ENCODE data around the gene VSNL1.

Gene VSNL1

DNA sequence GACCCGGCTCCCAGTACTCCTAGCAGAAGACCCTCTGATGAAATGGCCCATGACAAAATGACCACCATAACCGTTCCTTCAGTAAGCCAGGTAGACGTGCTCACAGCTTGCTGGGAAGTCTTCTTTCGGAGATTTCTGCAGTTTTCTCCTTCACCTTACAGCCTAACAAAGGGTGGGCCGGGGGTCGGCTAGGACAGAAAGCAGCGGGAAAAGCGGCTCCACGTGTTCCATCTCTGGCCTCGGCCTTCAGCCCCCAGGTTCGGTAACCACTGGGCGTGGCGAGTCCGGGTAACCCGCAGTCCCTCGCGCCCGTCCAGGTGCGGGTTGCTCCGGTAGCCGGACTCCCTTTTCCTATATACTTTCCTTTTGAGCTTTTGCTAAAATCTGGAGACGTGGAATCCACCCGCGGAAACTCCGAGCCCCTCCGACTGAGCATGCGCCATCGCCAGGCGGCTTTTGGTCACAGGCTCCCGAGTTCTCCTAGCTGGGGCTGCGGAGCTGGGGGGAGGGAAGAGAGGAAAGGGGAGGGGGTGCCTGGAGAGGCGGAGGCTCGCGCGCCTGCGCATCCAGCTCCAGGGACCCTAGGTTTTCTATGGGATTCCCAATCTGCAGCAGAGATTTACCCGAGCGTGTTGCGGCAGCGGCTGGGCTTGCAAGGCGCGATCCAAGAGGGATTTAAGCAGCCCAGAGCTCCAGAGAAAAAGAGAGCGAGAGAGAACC, at the start of gene VSNL1:
Gene VSNL1, plus strand, starts transcription at position 604 of the 720 bp plus-strand sequence. CDS start 51,379 bp downstream, outside the sequence.
- DNase-seq: no peak

DNA sequence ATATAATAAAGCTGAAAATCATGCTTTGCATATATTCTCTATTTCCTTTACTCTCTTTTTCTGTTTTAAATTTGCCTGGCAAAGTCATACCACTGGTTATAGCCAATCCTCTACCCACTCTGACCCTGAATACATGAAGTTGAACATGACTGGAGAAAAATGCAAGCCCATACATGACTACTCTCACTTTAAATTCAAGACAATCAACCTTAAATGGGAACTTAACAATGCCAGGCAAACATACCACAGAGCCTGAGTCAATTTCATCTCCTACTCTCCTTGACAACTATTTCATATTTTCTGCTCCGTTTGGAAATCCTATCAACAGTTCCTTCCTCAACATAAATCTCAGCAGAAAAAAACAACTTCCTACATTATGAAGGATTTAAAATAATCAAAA, 44.9 kb upstream of the VSNL1 start:
- no peak for DNase-seq

DNA sequence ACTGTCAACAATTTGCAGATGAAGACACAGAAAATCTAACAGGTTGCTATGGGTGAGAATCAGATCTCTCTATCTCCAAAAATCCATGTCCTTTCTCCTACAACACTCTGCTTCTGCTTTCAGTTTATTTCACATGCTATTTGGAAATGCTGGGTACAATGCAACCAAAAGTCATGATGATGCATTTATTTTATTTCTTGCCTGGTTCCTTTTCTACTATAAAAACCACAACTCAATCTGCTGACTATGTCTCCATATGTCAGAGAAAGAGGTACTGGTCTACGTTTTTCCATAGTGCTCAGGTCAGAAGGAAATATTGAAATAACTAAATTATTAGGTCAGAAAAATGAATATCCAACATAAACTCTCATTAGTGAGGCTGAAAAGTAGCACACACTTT, 42.8 kb upstream of the VSNL1 start:
- no peak for DNase-seq

DNA sequence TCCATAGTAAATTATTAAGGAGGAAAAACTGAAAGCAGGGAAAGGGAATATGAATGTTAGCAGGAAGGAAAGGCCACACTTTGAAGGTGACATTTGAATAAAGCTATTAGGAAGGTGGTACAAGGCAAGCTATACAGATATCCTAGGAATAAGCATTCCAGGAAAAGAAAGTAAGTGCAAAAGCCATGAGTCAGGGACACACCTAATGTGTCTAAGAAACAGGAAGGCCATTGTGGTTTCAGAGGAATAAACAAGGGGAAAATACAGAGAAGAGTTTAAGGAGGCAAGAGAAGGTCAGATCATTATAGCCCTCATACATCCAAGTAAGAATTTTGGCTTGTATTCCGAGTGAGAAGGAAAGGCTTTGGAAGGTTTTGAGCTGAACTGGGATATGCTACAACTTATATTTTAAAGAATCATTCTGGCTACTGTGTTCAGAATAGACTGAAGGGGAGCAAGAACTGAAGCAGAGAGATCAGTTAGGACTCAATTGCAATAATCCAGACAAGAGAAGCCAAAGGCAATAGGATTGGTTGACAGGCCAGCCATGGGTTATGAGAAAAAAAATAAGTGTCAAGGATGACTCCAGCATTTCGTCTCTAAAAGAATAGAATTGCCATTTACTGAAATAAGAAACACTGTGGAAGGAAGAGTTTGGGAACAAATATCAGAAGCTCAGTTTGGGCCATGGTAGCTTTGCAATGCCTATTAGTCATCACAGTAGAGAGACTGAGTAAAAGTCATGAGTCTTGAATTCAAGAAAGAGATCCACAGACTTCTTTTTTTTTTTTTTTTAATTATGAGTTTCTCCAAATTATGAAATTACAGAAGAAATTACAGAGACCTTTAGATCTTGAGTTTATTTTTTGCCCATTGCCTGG, 33.5 kb upstream of the VSNL1 start:
- DNase-seq: no peak

DNA sequence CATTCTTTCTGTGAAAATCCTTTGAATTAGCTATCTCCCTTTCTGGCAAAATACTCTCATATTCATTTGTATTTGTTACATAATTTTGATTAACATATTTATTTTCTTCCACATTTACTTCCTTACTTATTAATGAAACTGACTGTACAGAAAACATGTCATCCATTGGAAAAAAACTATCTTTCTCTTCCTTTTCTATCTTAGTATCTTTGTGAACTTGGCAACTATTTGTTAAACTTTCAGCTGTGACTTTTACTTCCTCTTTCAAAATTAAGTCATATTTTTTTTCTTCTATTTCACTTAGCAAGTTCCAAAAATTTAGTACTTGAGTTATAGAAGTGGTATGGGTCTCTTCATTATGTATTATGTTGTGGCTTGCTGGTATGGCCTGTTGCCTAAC, 24.8 kb upstream of the VSNL1 start:
- DNase-seq: no peak

DNA sequence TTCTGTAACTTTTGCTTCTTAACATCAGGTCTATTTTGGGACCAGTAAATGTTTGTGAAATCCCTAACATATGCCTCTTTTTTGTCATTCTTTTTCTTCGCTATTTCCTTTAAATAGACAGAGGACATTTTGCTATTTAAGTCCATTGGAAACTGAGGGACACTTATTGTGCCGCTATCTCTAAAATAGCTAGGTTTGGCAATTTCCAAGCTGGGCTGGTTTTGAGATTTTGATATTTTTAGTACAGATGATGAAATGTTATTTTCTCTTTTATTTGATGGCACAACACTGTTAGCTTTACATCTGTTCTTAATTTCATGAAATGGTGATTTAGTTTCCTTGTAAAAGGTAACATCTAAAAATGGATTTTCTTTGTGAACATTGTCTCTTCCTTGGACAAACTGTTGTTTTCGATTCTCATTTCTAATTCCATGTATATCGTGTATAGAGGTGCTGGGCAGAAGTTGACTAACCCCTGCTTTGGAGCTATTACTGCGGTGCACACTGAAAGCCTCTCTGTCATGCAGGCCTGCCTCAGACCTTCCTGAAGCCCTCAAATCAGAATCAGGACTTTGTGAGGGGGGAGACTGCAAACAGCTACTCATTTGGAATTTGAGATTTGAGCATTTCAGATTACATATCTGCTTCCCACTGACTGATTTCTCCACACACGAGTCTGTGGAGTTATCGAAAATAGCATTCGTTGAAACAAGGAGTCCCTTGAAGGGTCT, 22.9 kb upstream of the VSNL1 start:
- DNase-seq: no peak

DNA sequence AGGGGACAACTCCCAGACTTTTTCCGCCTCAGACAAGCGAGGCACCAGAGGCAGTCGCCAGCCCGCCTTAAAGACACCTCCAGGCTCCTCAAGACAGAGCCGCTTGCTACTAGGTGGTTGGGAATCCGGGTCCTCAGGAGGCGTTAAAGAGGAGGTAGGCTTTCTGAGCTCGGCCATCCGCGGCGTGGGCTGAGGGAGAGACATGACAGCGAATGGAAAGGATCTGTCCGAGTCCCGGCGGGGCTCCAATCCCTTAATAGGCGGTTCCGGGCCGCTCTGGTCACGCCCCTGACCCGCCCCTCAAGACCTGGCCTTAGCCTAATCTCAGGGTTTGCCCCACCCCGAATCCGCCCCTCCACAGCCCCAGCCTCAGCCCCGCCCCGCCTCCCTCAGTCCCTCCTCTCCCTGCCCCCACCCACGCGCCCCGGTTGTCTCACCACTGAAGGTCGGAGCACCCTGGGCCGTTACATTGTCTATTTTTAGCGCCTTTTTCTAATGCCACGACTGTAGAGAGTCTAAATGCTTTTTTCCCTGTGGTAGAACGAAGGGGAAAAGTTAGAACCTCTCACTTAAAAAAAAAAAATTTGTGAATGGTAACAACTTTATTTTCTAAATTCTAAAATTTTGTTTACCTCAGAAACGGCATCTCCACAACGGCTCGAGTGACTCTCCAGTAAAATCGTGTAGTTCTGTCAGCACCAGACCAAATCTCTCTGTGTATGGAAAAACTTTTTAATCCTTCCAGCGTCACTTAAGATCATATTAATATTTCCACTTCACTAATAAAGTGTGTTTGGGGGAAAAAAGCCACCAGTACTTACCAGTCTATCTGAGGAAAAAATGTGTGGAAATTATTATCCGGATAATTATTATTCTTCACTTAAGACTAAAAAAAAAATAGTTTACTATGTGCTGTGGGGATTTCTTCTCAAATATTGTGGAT, 22.0 kb upstream of the VSNL1 start, which contains the start of gene RAD51AP2:
Gene RAD51AP2, minus strand, starts transcription at position 229 of the 943 bp plus-strand sequence. Its CDS starts 25 bp downstream, at position 204.
- no peak for DNase-seq

DNA sequence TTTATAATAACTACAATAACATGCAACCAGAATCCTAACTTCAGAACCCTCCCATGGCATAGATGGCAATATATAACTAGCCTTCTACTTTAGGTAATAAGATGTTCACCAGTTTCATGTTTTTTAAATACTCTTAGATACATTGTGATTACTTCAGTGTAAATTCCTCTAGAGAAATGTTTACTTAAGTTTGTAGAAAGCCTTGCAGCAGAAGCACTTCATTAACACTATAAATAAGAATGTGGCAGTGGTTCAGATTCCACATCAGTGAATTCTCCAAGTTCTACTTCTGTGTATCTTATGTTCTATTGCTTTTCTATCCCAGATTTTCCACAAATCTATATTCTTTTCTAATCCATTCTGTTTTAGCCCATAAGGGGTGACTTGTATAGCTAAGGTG, 21.0 kb upstream of the VSNL1 start:
- no peak for DNase-seq

DNA sequence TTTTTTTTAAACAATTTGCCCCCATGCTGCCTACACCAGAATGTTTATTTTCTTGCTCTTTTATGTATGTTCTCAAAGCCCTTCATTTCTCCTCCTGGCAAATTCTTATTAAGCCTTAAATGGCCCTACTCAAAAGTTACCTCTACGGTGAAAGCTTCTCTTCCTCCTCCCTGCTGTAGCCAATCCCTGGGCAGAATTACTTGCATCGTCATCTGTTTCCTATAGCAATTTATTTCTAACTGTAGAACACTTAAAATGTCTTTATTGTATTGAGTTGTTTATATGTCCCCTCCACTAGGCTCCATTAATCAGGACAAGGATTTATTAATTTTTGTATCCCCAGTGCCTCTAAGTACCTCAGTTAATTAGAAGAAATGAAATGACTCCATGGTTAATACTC, 19.7 kb upstream of the VSNL1 start:
- no peak for DNase-seq

DNA sequence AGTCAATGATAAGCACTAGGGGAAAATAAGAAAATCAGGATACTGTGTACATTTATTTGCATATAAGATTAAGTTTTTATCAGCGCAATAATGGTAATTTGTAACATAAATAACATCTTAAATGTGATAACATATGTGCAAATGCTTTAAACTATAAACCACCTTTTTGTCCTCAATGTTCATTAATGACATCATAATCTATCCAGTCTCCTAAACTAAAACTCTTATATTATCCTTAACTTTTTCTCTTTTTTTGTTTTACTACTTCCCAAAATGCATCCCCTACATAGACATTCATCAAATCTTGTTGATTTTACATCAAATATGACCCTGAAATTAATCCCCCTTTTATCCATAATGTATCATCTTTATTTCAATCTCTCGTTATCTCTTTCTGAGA, 18.9 kb upstream of the VSNL1 start:
- no peak for DNase-seq

DNA sequence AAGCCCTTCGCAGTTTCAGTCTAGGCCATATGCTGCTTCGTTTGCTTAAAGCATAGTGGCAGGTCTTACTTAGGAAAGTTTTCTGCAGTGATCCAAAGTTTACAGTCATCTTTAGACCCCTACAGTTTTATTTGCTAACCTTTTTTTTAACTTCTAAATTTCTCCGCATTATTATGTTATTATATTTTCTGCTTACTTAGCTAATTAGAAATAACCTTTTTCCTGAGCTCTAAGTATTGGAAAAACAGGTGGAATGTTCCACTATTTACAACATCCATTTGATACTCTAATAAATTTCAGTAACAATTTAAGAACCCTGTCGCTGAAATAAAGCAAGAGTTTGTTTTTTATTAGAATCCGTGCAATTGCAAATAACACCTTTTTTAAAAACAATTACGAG, 18.2 kb upstream of the VSNL1 start:
- DNase-seq: no peak

DNA sequence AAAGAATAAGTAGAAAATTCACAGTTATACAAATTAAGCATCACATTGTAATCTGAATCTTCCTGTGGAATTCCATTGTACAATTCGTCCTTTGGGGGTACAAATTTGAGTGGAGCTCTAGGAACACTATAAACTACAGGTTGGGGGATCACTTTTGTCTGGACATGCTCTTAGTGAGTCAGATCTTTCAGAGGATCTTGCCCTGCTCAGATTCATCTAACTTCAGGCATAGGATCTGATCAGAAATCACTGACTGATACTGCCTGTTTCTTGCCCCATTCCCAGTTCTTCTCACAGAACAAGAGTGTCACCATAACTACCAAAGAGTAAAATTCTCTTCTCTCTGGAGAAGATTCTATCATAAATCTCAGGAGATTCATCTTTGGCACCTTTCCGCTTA, 10.7 kb upstream of the VSNL1 start:
- no peak for DNase-seq

DNA sequence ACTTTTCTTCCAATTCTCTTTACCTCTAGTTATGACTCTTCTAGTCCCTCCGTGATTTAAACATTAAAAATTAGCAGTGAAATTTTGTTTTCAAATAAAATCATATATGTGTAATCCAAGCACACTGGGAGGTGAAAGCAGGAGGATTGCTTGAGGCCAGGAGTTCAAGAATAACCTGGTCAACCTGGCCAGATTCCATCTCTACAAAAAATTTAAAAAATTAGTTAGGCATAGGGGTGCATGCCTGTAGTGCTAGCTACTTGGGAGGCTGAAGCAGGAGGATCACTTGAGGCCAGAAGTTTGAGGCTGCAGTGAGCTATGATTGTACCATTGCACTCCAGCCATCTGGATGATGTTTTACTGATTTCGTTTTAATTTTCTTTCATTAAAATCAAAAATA, 7.0 kb upstream of the VSNL1 start:
- DNase-seq: no peak

DNA sequence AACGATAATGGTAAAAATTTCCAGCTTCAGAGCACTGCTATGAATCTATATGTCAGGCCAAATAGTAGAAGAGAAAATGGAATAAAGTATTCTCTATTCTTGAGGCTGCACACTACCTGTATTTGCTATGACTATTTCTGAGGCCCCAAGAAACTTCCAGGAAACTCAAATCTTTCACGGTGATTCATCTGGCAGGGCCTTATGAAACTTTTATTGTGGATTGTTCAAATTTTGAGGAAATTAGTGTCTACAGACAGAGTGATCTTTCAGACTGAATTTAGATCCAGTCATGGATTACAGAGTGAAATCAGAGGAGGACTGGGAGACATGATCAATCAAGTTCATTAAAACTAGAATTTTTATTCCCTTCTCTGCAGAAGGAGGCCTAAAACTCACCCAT, 4.1 kb upstream of the VSNL1 start:
- no peak for DNase-seq

DNA sequence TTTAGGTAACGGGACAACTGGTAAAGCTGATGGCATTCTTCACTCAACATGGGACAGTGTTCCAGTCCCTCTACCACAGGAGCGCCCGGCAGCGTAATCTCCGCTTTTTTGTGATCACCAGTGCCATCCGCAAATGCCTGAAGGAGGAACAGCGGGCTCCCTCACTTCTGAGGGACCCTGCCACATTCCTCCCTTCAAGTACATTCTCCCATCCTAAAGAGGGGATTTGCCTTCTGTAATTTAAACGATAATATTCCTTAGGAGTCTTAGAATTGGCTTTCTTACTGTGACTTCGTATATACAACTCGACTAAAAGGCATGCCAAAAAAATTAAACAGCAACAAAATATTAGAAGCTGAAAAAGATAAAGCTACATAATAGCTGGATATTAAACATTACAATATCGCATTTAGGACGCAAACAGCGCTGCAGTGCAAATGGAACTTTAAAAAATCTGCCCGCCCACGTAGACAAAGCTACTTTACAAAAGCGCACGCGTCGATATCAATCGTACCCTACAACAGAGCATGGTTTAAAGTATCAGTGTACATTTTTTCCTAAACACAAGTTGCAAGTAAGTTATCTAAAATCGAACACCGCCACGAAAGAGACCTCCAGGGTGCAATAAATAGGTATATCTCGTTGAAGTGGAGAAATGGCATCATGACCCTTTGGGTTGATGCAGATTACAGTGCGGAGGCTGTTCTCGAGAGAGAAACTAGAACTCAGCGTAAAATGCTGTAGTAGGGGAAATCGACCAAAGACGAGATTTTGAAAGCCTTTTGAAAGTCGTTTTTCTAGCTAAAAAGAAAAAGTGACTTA, 2.3 kb upstream of the VSNL1 start:
- no peak for DNase-seq

DNA sequence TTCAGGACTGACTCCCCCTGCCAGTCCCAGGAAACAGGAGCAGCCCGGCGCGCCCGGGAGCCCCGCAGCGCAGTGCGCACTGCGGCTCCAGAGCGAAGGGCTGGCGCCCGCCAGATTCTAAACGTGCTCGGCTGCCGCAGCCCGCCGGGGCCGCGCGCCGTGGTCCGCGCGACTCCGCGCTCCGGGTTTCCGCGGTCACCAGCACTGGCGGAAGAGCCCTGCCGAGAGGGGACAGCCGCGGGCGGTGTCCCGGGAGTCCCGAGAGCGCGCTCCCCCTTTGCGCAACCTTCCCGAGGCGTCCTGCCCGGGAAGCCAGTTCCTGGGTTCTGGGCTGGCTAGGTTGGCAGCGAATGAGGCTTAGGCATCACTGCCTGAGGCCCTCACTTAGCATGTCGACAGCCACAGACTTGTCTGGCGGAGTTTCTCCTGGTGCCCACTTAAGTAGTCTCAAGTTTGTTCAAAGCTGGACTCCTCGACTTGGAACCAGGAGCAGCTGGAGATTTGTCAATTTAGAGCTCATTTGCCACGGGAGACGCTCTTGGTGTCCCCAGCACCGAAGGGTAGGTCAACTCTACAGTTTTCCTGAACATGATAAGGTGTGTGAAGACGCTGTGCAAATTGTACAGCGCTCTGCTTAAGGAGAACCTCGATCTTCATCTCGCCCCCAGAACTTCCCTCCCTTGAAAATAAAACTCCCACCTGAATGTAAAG, 1.5 kb upstream of the VSNL1 start:
- no peak for DNase-seq

DNA sequence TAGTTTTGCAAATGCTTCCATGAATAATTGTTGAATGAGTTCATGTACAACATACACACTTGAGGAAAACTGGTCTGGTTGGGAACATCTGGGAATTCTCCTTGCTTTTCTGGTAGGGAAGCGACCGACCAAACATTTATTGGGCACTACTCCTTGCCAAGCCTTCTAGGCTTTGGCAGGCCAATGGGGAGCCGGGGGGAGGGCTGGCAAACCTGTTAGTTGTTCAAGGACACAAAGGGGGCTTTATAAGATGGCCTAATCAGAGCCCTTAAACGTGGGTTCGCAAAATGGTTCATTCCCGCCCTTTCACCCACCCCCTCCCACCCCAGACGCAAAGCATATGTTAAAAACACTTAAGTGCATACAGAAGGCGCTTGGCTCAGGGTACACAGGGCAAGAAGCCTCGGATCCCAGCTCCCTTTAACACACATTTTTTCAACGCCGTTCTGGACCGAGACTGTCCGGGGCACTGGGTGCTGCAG, 844 bp upstream of the VSNL1 start:
- no peak for DNase-seq

DNA sequence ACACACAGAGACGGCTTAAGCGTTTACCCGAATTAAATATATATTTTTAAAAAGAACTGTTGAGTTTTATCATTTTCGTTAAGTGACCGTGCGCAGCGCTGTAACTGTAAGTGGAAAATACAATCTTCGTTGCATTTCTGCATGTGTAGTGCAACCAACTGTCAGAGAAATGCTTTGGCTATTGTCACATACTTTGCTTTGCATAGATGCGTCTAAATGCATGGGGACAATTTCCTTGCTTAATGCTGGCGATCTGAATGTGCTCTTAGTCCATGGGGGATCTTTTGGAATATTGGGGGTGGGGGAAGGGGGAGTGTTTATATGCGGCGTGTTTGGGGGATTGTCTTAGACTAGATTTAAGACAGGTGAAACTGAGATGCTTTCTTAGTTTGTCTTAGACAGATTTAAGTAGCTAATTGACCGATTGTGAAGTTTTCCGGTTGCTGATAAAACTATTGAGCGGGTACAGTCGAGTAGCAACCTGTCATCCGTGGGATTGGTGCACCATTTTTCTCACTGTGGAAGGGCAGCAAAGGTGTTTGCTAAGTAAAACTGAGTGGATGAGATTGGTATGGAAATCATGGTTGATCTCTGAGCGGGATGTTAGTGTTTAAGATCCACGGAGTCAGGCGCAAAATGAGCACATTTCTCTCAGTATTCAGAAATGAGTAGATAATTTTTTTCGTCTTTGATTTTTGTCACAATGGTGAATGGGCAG, 476 bp downstream of the VSNL1 start:
- no peak for DNase-seq

DNA sequence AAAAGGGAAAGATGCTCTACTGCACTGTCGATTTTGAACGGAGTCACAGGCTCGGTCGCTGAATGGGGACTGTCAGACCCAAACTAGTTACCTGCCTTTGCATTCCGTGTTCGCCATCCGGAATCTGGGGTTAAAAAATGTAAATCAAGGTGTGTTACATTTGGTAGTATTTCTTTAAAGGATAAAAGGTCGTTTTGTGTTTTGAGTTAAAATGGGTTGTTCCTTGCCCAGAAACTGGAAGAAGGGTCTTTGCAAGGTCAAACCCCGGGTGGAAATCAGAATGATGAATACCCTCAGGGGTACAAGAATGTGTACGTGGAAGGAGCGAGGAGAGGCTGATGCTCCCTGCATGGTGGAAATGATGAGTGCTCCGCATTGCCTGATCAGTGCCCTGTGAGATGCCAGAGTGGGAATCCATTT, 1.0 kb downstream of the VSNL1 start:
- no peak for DNase-seq

DNA sequence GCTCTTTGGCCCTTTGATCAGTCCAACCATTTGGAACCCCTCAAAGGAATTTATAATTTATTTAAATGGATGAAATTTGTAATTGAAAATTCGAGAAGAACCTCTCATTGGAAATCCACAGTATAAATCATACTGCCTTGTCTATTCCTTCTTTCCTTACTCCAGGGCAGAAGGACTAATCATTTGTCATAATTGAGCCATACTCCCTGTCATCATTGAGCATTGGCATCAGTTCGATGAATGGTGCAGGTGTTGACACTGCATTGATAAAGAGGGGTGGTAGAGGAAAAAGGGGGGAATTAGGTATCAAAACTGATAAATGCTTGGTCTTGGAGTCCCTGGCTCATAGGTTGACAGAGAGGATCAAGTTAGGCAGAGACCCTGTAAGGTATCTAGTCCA, 2.0 kb downstream of the VSNL1 start:
- no peak for DNase-seq
